GM19452 (cell line): ENCODE measurements around the gene IL25.
"Not testable (repeated sequence)": the region's sequence is repeated elsewhere in the genome, so short reads cannot be mapped to it uniquely, and the experiment has no call there.

Experiments
- ATAC-seq: cut with Tn5 transposase; IDR thresholded peaks from one replicate; pipeline ENCODE4 v1.9.1; 2021; ENCODE audit not compliant: unreplicated experiment

Gene IL25

DNA sequence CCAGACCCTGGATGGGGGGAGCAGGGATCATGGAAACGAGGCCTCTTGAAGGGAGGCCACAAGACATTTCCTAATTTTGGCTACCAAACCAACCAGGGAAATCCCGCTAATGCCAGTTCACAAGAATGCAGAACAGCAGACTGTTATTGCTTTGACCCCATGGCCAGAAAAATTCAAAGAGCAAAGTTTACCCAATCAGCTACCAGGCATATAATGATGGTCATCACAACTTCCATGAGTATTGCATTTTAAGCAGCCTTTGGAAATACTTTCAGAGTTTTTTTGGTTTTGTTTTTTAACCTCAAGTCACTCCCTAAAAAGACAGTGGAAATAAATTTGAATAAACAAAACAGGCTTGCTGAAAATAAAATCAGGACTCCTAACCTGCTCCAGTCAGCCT lies at the start of gene IL25:
TSS of gene IL25 (plus strand) at position 301 of the 400 bp plus-strand sequence.
- no peak for ATAC-seq

DNA sequence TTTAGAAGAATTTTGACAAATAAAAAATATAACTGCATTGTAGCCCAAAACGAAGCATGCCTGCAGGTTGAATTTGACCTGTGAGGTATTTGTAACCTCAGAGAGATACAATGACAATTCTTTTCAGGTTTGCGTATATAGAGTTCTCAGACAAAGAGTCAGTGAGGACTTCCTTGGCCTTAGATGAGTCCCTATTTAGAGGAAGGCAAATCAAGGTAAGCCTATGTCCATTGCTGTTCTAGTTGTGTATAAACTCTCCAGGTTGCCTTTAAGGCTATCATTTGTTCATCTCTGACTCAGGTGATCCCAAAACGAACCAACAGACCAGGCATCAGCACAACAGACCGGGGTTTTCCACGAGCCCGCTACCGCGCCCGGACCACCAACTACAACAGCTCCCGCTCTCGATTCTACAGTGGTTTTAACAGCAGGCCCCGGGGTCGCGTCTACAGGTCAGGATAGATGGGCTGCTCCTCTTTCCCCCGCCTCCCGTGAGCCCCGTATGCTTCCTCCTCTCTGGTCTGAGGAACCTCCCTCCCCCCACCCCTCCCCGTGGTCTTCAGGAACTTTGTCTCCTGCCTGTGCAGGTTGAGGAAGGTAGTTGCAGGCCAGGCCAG lies 48.7 kb upstream of the IL25 start:
- no peak for ATAC-seq

DNA sequence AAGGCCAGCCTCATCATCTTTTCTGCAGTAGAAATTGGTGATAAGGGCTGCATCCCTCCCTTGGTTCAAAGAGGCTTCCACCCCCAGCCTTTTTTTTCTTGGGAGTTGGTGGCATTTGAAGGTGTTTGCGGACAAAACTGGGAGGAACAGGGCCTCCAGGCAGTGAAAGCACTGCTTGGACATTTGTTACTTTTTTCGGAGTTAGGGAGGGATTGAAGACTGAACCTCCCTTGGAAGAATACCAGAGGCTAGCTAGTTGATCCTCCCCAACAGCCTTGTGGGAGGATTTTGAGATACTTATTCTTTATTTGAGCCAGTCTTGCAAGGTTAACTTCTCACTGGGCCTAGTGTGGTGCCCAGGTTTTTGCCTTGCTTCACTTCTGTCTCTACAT lies 48.2 kb upstream of the IL25 start:
- ATAC-seq = no peak

DNA sequence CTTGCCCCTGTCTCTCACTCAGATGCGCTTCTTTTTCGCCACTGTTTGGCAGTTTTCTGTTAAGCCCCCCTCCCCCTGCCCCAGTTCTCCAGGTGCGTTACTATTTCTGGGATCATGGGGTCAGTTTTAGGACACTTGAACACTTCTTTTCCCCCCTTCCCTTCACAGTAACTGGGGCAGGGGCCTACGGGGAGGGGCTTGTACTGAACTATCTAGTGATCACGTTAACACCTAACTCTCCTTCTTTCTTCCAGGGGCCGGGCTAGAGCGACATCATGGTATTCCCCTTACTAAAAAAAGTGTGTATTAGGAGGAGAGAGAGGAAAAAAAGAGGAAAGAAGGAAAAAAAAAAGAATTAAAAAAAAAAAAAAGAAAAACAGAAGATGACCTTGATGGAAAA lies 47.6 kb upstream of the IL25 start:
- ATAC-seq = no peak

DNA sequence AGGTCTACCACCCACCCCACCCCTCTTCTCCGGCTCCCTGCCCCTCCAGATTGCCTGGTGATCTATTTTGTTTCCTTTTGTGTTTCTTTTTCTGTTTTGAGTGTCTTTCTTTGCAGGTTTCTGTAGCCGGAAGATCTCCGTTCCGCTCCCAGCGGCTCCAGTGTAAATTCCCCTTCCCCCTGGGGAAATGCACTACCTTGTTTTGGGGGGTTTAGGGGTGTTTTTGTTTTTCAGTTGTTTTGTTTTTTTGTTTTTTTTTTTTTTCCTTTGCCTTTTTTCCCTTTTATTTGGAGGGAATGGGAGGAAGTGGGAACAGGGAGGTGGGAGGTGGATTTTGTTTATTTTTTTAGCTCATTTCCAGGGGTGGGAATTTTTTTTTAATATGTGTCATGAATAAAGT lies 46.9 kb upstream of the IL25 start:
- ATAC-seq = not testable (repeated sequence)

DNA sequence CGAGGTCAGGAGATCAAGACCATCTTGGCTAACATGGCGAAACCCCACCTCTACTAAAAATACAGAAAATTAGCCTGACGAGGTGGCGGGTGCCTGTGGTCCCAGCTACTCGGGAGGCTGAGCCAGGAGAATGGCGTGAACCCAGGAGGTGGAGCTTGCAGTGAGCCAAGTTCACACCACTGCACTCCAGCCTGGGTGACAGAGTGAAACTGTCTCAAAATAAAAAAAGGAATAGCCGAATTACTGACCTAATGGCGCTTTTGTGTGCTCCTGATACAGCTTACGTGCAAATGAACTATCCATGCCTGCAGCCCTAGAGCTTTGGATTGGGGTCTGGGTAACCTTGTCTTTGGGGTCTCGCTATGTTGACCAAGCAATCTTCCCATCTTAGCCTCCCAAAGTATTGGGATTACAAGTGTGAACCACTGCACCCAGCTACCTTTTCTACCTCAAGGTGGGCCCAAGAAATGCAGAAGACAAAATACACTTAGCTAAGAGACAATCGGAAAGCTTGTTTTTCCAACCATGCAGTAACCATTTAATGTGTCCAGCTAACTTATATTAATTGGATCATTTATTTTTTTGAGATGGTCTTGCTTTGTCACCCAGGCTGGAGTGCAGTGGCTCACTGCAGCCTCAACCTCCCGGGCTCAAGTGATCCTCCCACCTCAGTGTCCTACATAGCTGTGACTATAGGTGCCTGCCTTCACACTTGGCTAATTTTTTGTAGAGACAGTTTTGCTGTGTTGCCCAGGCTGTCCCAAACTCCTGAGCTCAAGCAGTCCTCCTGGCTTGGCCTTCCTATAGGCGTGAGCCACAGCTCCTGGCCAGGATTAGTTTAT lies 45.9 kb upstream of the IL25 start:
- no peak for ATAC-seq

DNA sequence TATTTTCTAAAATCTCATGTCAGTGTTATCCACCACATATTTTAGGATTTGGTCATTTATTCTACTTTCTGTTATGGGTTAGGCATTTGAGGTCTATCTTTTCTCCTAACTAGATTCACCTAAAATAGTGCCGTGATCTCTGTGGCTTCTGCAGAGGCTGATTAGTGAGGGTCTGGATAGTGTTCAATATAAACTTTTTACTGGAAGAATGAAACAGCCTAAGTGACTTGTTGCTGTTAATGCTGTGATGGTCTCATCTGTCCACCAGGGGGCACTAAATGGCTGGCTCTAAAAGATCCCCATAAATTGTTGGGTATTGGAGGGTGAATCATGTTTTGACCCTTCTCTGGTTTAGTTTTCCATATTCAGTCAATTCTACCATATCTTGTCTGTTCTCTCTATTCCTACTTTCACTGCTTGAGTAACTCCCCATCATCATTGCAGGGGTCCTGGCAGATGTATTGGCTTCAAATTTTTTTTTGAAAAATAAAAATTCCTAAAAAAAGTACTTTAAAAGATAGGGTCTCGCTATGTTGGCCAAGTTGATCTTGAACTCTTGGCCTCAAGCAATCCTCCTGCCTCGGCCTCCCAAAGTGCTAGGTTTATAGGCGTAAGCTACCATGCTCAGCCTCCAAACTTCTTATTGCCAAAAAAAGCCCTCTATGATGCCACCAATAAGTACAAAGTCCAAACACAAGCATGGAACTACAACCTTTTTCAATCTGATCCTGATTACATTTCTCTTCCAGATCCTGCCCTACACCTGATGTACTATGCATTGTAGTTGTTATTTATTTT lies 44.5 kb upstream of the IL25 start:
- no peak for ATAC-seq

DNA sequence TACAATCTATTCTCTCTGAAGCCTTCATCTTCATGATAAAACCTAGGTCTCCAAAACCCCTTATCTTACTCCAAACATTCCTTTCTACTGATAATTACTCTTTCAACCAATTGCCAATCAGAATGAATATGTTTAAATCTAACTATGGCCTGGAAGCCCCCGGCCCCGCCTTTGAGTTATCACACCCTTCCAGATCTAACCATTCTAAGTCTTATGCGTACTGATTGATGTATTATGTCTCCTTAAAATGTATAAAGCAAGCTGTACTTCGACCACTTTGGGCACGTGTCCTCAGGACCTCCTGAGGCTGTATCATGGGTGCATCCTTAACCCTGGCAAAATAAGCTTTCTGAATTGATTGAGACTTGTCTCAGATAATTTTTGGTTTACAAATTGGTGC lies 37.0 kb upstream of the IL25 start:
- no peak for ATAC-seq

DNA sequence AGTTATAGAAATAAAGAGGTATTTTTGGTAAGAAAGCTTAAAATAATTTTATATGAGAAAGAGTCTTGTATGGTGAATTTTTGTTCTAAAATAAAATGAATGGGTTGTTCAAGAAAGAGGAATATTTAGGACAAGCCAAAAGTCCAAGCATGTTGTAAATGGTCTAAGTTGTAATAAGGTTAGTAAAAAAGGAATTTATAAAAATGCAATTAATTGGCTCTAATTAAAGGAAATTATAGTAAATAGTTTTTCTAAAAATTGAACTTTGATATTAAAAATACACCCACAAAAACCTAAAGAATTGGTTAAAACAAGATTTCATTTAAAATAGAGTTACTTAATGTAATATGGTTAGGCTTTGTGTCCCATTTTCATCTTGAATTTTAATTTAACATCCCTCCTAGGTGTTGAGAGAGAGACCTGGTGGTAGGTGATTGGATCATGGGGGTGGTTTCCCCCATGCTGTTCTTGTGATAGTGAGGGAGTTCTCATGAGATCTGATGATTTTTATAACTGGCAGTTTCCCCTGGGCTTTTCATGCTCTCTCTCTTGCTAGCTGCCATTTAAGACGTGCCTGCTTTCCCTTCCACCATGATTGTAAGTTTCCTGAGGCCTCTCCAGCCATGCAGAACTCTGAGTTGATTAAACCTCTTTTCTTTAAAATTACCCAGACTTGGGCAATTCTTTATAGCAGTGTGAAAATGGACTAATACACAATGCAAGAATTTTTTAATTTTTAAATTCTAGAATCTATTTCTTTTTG lies 32.9 kb upstream of the IL25 start:
- ATAC-seq = no peak

DNA sequence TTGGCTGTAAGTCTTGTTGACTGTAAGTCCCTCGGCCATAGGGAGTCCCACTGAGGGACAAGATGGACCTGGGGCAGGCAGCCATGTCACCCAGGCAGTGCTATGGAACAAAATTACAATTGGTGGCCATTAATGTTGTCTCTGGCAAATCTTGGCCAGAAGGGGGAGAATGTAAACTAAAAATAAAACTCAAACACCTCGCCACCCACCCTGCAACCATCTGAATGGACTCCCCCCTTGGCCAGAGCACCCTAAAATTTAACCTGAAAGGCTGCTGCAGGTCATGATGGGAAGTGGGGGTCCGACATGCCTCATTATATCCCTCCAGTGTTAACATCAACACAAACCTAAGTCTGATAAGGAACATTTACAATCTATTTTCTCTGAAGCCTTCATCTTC lies 28.1 kb upstream of the IL25 start:
- no peak for ATAC-seq

DNA sequence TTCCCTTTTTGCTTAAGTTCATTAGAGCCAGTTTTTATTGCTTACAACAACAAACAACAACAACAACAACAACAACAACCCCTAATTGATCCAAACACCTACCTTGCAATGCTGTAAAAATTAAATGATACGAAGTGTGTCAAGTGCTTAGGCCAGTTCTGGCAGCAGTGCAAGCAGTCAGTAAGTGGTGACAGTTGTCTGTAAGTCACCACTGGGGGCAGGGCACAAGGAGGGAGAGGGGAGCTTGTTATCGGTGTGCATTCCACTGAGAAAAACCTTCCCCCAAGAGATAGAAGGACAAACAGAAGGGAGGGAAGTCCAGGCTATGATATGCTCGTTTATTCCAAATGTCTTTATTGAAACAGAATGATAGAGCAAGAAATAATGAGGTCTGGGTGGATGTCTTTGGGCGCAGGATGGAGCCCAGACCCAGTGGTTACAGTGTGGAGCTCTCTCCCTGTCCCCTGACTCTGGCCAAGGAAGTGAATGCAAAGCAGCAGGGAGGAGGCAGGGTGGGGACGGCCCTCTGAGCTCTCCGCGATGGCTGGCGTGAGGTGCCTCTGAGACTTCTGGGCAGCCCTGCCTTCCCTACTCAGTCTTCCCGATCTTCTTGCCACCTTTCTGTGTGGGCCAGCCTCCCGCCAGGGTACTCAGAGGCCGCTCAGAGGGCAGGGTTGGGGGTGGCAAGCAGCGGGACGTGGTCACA lies 26.5 kb upstream of the IL25 start:
- no peak for ATAC-seq

DNA sequence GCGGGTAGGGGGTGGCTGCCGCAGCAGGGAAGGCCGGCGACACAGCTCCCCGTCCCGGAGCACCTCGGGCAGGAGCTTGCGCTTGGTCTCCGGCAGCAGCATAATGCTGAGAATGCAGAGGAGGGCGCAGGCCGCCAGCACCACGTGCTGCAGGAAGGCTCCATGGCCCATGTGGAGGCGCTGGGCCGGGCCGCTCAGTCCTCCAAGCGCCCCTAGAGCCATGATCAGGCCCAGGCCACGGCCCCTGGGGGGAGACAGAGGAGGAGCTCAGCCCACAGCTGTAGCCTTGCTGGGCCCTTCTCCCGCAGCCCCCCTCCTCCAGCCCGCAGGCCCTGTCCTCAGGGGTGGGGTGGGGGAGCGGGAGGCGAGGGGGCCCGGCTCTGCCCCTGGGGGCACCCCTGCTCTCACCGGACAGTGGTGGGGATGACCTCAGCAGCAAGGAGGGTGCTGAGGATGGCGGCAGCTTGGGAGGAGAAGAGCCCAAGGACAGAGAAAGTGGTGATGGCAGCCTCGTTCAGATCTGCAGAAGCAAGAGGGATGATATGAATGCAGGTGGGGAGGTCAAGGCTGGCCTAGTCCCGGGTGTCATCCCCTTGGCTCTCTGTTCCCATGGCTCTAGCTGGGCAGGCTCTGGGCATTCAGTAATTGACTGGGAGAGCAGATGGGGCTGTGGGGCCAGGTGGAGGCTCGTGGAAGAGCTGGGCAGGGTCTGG lies 25.8 kb upstream of the IL25 start:
- ATAC-seq = no peak

DNA sequence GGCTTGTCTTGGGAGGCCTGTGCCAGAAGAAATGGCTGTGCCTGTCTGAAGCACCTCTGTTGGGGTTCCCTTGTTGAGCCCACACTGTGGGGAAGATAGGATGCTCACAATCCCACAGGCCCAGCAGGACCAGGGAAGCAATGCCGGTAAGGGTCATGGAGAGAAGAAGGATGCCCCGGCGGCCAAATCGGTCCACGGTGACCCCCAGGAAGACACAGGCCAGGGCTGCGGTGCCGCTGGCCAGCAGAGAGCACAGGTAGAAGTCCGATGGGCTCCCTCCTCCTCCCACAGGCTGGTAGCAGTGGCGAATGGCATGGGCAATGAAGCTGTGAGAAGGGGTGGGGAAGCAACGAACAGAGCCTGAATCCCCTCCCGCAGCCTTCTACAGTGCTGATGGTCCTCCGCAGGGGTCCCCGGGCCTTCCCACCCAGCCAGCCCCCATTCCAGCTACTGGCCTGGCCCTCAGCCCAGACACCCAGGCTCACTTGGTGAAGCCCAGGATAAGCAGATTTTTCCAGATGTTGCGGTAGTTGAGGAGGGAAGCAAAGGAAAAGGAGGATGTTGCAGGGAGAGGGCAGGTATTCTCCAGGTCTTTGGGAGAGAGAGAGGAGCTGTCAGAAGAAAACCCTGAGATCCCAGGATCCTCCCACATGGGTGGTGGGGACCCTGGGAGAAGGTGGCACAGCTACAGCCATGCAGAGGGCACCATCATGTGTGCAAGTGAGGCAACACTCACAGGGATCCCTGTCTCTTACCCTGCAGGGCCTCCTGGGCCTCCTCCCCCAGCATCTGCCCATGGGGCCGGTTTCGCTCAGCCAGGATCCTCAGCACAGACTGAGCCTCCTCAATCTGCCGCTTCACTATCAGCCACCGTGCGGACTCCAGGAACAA lies 25.0 kb upstream of the IL25 start:
- no peak for ATAC-seq

DNA sequence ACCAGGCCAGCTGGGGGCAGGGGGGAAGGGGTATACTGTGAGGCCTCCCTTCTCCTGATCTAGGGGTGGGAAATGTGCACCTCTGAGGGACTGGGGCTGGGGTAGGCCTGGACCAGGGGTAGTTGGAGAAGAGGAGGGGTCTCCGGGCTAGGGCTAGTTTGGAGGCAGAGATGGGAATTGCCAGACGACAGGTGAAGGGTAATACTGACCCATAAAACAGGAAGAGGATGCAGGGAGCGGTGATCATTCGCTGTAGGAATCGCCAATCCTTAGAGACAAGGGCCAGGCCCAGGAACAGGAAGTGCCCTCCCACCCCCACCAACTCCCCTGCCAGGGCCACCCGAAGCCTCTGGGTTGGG lies 24.3 kb upstream of the IL25 start:
- no peak for ATAC-seq

DNA sequence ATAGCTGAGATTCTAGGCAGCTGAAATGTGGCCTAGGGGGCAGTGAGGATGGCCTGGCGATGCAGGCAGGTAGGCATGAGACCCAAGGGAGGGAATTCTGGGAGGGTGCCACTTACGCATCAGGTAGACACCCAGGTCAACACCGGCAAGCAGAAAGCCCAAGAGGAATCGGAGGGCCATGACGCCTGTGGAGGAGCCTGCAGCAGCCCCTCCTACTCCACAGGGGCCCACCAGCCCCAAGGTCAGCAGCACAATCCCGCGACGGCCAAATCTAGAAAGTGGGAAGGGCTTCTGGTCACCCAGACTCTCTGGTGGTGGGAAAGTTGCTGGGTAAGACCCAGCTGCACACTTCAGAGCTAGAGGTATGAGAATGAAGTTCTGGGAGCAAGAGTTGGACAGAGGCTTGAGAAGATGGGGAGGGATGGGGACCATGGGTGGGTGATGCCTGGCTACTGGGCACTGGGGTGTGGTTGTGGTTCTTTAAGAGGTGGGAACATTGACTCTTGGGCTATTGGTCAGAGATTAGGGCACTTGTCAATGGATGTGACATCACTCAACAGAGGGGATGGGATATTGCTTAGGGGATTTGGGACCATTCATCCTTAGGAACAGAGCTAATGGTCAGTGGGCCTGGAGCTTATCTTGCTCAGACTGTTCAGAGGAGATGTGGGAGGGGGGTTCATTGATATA lies 23.3 kb upstream of the IL25 start:
- ATAC-seq = no peak

DNA sequence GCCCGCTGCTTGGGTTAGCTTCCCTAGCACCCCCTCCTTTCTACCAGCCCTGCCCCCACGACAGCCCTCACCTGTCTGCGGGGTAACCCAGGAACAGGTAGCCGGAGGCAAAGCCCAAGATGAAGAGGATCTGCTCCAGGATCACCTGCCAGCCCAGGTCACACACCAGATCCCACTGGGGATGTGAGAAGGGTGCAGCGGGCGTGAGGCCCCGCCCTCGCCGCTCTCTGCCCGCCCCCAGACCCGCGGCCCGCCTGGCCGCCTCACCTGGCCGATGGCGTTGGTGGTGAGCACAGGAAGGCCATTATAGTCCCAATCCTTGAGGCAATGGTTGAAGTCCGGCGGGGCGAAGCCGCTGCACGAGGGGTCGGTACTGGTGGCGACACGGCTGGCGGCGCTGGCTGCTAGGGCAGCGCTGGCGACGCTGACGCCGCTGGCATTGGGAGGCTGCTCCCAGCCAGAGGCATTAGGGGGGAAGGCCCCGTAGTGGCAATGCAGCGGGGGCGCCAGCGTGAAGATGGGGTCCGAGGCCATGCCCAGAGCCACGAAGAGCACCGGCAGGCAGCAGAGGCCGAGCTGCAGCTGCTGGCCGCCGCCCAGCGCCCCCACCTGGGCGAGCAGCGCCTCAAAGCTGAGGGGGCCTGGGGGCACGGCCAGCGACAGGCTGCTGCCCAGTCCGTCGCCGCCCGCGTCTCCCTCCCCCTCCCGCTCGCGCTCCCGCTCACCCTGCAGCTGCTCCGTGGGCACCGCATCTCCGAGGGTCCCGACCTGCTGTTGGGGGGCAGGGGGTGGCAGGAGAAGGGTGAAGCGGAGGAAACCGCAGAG lies 20.7 kb upstream of the IL25 start:
- no peak for ATAC-seq
